ENCODE measurements around the gene C12orf57.

Gene C12orf57

DNA sequence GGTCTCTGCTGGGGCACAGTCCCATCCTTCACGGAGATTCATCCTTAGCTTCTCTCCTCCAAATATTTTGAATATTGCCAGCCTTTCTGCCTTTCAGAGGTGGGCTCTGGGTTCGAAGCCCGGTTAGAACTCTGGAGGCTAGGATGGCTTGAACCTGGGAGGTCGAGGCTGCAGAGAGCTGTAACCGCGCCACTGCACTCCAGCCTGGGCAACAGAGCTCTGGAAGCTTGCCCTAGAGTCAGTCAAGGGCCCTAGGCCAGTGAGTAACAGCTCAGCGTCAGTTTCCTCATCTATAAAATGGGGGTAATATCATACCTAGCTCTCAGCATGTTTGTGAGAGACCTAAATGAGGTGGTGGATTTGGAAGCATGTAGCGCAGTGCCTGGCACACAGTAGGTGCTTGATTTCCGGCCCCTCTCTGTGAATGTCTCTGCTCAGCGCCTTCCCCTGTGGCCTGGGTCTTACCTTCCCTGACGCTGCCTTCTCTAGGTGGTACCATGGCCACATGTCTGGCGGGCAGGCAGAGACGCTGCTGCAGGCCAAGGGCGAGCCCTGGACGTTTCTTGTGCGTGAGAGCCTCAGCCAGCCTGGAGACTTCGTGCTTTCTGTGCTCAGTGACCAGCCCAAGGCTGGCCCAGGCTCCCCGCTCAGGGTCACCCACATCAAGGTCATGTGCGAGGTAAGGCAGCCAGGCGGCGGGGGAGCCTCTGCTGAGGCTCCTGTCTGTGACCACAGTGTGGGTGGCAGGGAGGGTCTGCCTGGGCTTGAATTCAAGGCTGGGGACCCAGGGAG lies 10.7 kb downstream of the C12orf57 start:
- TF ChIP-seq, protein P1, sequence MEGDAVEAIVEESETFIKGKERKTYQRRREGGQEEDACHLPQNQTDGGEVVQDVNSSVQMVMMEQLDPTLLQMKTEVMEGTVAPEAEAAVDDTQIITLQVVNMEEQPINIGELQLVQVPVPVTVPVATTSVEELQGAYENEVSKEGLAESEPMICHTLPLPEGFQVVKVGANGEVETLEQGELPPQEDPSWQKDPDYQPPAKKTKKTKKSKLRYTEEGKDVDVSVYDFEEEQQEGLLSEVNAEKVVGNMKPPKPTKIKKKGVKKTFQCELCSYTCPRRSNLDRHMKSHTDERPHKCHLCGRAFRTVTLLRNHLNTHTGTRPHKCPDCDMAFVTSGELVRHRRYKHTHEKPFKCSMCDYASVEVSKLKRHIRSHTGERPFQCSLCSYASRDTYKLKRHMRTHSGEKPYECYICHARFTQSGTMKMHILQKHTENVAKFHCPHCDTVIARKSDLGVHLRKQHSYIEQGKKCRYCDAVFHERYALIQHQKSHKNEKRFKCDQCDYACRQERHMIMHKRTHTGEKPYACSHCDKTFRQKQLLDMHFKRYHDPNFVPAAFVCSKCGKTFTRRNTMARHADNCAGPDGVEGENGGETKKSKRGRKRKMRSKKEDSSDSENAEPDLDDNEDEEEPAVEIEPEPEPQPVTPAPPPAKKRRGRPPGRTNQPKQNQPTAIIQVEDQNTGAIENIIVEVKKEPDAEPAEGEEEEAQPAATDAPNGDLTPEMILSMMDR (IDR thresholded peaks at IDR 0.05; ENCODE audit: insufficient read depth, low read depth, low read length, missing control alignments), result no peak
- peak overlapping the region; percentile 76 for H3K4me3 ChIP-seq (ENCODE audit: low read depth, low read length)
- peak; percentile 50 for DNase-seq (ENCODE audit: low read depth)

DNA sequence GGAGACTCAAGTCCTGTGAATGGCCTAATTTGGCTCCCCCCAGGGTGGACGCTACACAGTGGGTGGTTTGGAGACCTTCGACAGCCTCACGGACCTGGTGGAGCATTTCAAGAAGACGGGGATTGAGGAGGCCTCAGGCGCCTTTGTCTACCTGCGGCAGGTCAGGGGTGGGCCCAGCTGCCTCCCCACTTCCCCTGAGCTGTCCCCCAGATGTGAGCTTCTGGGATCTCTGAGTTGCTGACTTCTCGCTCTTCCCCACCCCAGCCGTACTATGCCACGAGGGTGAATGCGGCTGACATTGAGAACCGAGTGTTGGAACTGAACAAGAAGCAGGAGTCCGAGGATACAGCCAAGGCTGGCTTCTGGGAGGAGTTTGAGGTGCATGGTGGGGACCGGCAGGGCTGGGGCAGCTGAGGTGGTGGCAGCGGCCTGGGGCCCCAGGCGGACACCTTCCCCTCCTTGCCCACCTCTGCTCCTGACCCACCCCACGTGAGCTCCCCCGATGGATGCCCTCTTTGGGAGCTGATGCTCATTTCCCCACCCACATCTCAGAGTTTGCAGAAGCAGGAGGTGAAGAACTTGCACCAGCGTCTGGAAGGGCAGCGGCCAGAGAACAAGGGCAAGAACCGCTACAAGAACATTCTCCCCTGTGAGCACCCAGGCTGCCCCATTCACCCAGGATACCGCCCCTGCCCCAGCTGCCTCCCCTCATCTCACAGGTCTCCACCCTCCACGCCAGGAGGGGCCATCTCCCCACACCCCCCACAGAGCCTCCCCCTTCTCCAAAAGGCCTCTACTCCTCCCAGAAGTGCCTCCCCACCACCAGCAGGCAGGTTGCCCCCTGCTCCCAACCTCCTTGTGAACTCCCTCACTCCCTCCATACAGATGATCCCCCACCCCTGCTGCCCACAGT lies 11.5 kb downstream of the C12orf57 start:
- TF ChIP-seq, protein P1 (IDR thresholded peaks at IDR 0.05; ENCODE audit: insufficient read depth, low read depth, low read length, missing control alignments), result no peak
- DNase-seq (ENCODE audit: low read depth), result peak; percentile 42
- peak overlapping the region; percentile 76 for H3K4me3 ChIP-seq (ENCODE audit: low read depth, low read length)

DNA sequence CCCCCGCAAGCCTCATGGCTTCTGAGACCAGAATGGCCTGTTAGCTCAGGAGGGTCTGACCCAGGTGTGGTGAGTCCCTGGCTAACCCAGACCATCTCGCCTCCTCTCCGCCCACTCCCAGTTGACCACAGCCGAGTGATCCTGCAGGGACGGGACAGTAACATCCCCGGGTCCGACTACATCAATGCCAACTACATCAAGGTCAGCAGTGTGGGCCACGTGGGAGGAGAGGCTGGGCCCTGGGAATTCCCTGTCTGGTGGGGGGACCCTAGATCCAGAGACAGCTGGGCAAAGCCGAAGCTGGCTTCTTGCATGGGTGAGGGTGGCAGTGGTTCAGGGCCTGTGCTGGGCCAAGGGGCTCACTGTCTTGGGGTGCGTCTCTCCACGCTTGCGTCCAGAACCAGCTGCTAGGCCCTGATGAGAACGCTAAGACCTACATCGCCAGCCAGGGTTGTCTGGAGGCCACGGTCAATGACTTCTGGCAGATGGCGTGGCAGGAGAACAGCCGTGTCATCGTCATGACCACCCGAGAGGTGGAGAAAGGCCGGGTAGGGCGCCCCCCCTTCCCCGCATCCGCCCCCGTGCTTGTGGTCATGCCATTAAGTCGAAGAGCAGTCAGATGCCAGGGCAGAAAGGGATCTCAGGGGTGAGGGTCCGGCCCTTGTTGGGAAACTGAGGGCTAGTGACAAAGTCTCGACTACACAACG lies 12.4 kb downstream of the C12orf57 start:
- H3K4me3 ChIP-seq (ENCODE audit: low read depth, low read length), result peak overlapping the region; percentile 76
- DNase-seq (ENCODE audit: low read depth), result peak; percentile 78
- TF ChIP-seq, protein P1 (IDR thresholded peaks at IDR 0.05; ENCODE audit: insufficient read depth, low read depth, low read length, missing control alignments), result no peak

DNA sequence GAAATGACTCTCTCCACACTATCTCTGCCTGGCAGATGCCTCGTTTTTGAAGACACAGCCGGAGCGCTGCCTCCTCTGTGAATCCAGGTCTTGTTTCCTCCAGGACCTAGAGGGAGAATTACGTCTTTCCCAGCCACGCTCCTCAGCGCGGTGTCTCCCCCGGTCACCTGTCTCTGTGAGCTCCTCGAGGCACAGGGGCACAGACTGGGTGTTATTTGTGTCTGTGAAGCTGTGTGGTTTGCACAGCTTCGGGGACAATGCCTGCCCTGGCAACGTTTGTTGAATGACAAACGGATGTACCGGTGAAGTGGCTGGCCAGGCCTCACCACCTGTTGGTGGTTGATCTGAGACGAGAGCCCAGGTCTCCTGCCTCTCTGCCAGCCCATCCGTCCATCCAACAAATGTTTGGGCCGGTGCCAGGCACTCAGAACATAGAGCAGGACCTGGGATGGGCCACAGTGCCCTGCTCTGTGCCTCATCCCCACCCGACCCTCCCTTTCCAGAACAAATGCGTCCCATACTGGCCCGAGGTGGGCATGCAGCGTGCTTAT lies 13.4 kb downstream of the C12orf57 start:
- peak; percentile 64 for DNase-seq (ENCODE audit: low read depth)
- peak overlapping the region; percentile 76 for H3K4me3 ChIP-seq (ENCODE audit: low read depth, low read length)
- TF ChIP-seq, protein P1 (IDR thresholded peaks at IDR 0.05; ENCODE audit: insufficient read depth, low read depth, low read length, missing control alignments), result no peak

DNA sequence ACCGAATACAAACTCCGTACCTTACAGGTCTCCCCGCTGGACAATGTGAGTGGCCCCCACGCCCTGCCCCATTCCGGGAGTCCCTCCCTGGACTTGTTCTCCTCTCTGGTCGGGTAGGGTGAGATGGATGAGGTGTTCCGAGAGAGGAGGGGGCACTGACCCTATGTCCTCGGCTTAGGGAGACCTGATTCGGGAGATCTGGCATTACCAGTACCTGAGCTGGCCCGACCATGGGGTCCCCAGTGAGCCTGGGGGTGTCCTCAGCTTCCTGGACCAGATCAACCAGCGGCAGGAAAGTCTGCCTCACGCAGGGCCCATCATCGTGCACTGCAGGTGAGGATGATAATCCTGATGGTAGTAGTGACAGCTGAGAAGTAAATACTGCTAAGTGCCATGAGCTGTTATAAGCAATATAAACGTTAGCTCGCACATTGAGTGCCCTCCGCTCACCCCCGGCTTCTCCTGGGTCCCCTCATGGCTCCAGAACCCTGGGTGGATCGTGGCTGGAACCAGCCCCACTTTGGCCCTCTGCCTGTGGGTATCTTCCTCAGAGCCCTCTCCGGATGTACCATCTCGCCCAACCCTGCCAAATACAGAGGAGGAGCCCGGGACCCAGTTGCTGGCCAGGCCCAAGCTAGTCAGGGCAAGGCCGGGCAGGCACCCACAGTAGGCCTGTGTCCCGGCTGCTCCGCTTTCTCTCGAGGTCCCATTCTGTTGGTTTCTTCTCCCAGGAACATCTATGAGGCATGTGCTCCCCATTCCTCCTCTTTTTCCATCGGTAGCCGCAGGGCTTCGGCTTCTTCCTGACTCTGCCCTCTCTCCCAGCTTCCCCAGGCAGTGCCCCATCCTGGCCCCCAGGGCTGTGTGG lies 14.2 kb downstream of the C12orf57 start:
- H3K4me3 ChIP-seq (ENCODE audit: low read depth, low read length), result peak overlapping the region; percentile 76
- TF ChIP-seq, protein P1 (IDR thresholded peaks at IDR 0.05; ENCODE audit: insufficient read depth, low read depth, low read length, missing control alignments), result no peak
- DNase-seq (ENCODE audit: low read depth), result peak; percentile 53
